A673 (cell line): Measurements from ENCODE around the gene SLC38A8. TPM values are rescaled to one million over a fixed set of nuclear protein-coding genes. Genes with fewer than 3 reads are reported as not detected.

ENCODE experiments used
- BruUV-seq: library from RNA; stranded (reverse); fragments of 400-500 nt; replicated peaks from 2 replicates; lab custom pipeline; 2021; lab: Mats Ljungman, UMichigan
- CTCF ChIA-PET: fragments of 300-600 bp; sonication (Branson Sonifier 250); formaldehyde crosslinking; loops from one replicate; lab custom pipeline; 2022; ENCODE audit warnings: antibody characterized with exemption; lab: Charles Lee
- POLR2A ChIA-PET: fragments of 300-600 bp; sonication (Branson Sonifier 250); formaldehyde crosslinking; loops from one replicate; lab custom pipeline; 2022; ENCODE audit warnings: antibody characterized with exemption; ENCODE audit not compliant: low non-redundant PET; lab: Charles Lee
- DNase-seq: peaks from one replicate; pipeline ENCODE4 v3.0.0-alpha.2; 2015; ENCODE audit warnings: low spot score
- H3K27ac ChIP-seq: fragments of 200-600 bp; sonication (generic); 2 replicates; pipeline ENCODE4 v1.5.1; 2016; ENCODE audit warnings: mixed run types, low read depth, mild to moderate bottlenecking, mixed read lengths, antibody characterized with exemption, low read length; ENCODE audit not compliant: poor library complexity, severe bottlenecking
- H3K27me3 ChIP-seq: fragments of 200-600 bp; sonication (generic); replicated peaks from 2 replicates; pipeline ENCODE4 v1.6.1; 2017; ENCODE audit warnings: mixed run types, low read depth, mild to moderate bottlenecking, mixed read lengths, antibody characterized with exemption, low read length; ENCODE audit not compliant: insufficient read depth, poor library complexity
- H3K36me3 ChIP-seq: fragments of 200-600 bp; sonication (generic); 2 replicates; pipeline ENCODE4 v1.6.1; 2016; ENCODE audit warnings: mixed run types, mild to moderate bottlenecking, mixed read lengths, antibody characterized with exemption, low read length; ENCODE audit not compliant: insufficient read depth, poor library complexity, severe bottlenecking
- H3K4me1 ChIP-seq: fragments of 200-600 bp; sonication (generic); 2 replicates; pipeline ENCODE4 v1.6.1; 2017; ENCODE audit warnings: mixed run types, mild to moderate bottlenecking, mixed read lengths, antibody characterized with exemption, low read length; ENCODE audit not compliant: insufficient read depth, poor library complexity, severe bottlenecking
- H3K4me3 ChIP-seq: fragments of 200-600 bp; sonication (generic); 2 replicates; pipeline ENCODE4 v1.5.1; 2016; ENCODE audit warnings: low read depth, mixed run types, mild to moderate bottlenecking, mixed read lengths, low read length; ENCODE audit not compliant: poor library complexity, severe bottlenecking
- H3K9me3 ChIP-seq: fragments of 200-600 bp; sonication (generic); 2 replicates; pipeline ENCODE4 v1.6.1; 2016; ENCODE audit warnings: mixed run types, low read depth, mild to moderate bottlenecking, mixed read lengths, antibody characterized with exemption, low read length; ENCODE audit not compliant: poor library complexity, severe bottlenecking
- EZH2 ChIP-seq: fragments of 200-600 bp; sonication (generic); IDR thresholded peaks from 2 replicates; pipeline ENCODE4 v1.6.1; 2017; ENCODE audit warnings: borderline replicate concordance, low read depth, mild to moderate bottlenecking, mixed read lengths, antibody characterized with exemption, low read length; ENCODE audit not compliant: poor library complexity, severe bottlenecking
- intact Hi-C: fragments of 100-400 bp; cut with micrococcal nuclease; formaldehyde crosslinking; loops from one replicate; pipeline ENCODE4 v1.10.0; 2022; ENCODE audit not compliant: unreplicated experiment
- total RNA-seq: library from RNA; stranded (reverse); gene quantifications from 2 replicates; pipeline ENCODE4 v1.2.3, GENCODE V29; 2021
- TF ChIP-seq, protein P1 (sequence below): fragments of 300-800, 200-600 bp; sonication (generic); conservative IDR thresholded peaks from 2 replicates; pipeline ENCODE4 v1.5.1; 2017; ENCODE audit warnings: low read depth, mild to moderate bottlenecking, antibody characterized with exemption, low read length, moderate library complexity, mixed read lengths

Gene SLC38A8
- total RNA-seq, 1 experiment from 2014 or later = not detected

DNA sequence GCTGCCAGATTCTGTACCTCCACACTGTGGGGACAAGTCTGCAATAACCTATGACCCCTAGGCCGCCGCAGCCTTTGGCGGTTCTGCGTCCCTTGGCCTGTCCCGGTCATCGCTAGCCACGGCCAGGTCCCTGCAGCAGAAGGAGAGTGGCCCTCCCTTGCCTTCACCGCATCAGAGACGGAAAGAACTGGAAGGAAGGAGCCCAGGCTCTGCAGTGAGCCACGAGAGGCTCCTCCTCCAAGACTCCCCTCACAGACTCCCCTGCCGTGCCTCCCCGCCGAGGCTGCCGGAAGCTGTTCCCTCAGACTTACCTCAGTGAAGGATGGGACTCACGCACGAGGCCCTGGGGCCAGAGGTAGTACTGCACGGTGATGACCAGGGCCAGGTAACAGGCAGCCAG lies 11.0 kb downstream of the SLC38A8 start:
- no peak for DNase-seq
- no TSS peak for BruUV-seq
- Histone ChIP-seq H3K4me3 (no peak overlapping the region), H3K36me3 (no peaks in the 10 kb centered on the region), H3K27ac (no peak overlapping the region), H3K4me1 (no peaks in the 10 kb centered on the region), H3K27me3 (no peaks in the 10 kb centered on the region), H3K9me3 (no peaks in the 10 kb centered on the region)
- TF ChIP-seq EZH2 = no peak
- TF ChIP-seq, protein P1, sequence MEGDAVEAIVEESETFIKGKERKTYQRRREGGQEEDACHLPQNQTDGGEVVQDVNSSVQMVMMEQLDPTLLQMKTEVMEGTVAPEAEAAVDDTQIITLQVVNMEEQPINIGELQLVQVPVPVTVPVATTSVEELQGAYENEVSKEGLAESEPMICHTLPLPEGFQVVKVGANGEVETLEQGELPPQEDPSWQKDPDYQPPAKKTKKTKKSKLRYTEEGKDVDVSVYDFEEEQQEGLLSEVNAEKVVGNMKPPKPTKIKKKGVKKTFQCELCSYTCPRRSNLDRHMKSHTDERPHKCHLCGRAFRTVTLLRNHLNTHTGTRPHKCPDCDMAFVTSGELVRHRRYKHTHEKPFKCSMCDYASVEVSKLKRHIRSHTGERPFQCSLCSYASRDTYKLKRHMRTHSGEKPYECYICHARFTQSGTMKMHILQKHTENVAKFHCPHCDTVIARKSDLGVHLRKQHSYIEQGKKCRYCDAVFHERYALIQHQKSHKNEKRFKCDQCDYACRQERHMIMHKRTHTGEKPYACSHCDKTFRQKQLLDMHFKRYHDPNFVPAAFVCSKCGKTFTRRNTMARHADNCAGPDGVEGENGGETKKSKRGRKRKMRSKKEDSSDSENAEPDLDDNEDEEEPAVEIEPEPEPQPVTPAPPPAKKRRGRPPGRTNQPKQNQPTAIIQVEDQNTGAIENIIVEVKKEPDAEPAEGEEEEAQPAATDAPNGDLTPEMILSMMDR = no peak
- CTCF ChIA-PET = no interaction called here
- POLR2A ChIA-PET = no interaction called here
- intact Hi-C loops = no loop called here

DNA sequence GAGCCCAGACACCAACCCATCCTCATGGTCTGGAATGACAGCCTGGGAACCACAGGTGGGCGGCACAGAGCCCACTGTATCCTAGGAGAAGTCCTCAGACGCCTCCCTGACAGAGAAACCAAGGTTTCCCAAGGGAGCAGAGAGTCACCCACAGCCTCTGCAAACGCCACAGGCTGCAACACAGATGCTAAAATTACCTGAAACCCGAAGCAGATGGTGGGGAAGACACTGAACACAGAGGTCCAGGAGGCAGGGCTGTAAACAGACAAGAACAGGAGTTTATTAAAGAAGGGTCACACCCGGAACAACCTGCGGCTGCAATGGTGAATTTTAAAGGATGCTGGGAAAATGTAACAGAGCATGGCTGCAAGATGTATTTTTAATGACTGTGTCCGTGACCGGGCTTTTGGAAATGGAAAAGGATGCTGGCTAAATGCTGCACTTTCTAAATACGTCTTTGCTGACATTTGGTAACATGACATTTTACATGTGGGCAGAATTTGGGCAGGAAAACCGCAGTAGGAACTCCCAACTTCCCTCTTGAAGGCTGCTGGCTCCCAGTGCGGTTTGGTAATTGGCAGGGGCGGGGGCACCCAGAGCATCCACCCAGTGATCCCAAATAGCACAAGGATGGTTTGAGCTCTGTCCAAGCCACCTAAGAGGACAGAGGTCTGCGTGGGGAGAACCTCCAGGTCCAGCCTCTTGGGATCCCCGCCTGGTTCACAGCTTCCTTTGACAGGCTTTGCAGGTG lies 13.1 kb downstream of the SLC38A8 start:
- H3K9me3 ChIP-seq = no peaks in the 10 kb centered on the region
- no peaks in the 10 kb centered on the region for H3K27me3 ChIP-seq
- H3K4me1 ChIP-seq = no peaks in the 10 kb centered on the region
- H3K36me3 ChIP-seq = no peaks in the 10 kb centered on the region
- no peak overlapping the region for H3K4me3 ChIP-seq
- TF ChIP-seq, protein P1 = no peak
- TF ChIP-seq EZH2 = no peak
- CTCF ChIA-PET = no interaction called here
- no TSS peak for BruUV-seq
- no peak overlapping the region for H3K27ac ChIP-seq
- POLR2A ChIA-PET = no interaction called here
- intact Hi-C loops = no loop called here
- no peak for DNase-seq

DNA sequence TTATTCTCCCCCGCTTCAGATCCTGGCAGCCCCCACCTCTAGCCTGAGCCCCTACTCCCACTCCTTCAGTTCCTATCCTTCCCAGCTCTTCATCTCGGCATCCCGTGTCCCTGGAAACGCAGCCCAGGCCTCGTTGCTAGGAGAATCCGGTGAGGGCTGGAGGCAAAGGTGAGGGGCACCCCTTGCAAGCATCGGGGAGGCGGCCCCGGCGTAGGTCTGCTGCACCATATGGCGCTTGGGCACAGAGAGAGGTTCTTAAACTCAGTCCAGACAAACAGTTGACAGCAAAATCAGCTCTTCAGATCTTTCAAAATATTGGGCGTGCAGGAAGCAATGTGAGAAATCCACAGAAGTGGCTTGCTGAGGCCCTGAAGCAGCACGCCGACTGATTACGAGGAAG lies 15.0 kb downstream of the SLC38A8 start:
- Histone ChIP-seq H3K9me3 (no peaks in the 10 kb centered on the region), H3K4me1 (no peaks in the 10 kb centered on the region), H3K27ac (no peak overlapping the region), H3K36me3 (no peaks in the 10 kb centered on the region), H3K27me3 (no peaks in the 10 kb centered on the region), H3K4me3 (no peak overlapping the region)
- no peak for DNase-seq
- TF ChIP-seq, protein P1 = no peak
- BruUV-seq = no TSS peak
- POLR2A ChIA-PET = no interaction called here
- intact Hi-C loops = no loop called here
- CTCF ChIA-PET = interaction anchor here (0.7 kb wide), 1 partner anchor 70 kb away, joined by 3 read pairs; no protein-coding TSS in a partner anchor
